HG03095 (cell line): ENCODE measurements around the gene PKMYT1.
A peak's percentile ranks its signal among the peaks of the same experiment; 100 is the strongest.

Experiments
- ATAC-seq: cut with Tn5 transposase; IDR thresholded peaks from one replicate; pipeline ENCODE4 v1.9.1; 2021; ENCODE audit warnings: moderate library complexity; ENCODE audit not compliant: unreplicated experiment

PKMYT1 gene

GRCh38 chr16:3019594-3020246, 39.5 kb upstream of the PKMYT1 start:
- ATAC-seq, result no peak

GRCh38 chr16:3017794-3018506, 37.7 kb upstream of the PKMYT1 start, which contains the start of gene CLDN6:
Gene CLDN6 (minus strand): TSS chr16:3018183. CDS start chr16:3016021, 2,162 bp downstream.
- no peak for ATAC-seq

GRCh38 chr16:3017344-3017743, 37.1 kb upstream of the PKMYT1 start:
- ATAC-seq, result no peak

GRCh38 chr16:3015865-3016521, 35.7 kb upstream of the PKMYT1 start:
- no peak for ATAC-seq

- ATAC-seq, result no peak
Measured at GRCh38 chr16:3014971-3015370, 34.7 kb upstream of the PKMYT1 start.

GRCh38 chr16:3013998-3014690, 33.9 kb upstream of the PKMYT1 start:
- ATAC-seq, result no peak

- no peak for ATAC-seq
Measured at GRCh38 chr16:3013491-3013951, 33.3 kb upstream of the PKMYT1 start.

- ATAC-seq, result no peak
Measured at GRCh38 chr16:3012828-3013420, 32.7 kb upstream of the PKMYT1 start, which contains the start of gene CLDN9. Gene CLDN9 (plus strand): TSS chr16:3012923. CDS start chr16:3013363, 440 bp downstream.

- ATAC-seq, result no peak
Measured at GRCh38 chr16:3012246-3012645, 32.0 kb upstream of the PKMYT1 start.

GRCh38 chr16:3010510-3010909, 30.3 kb upstream of the PKMYT1 start:
- ATAC-seq, result no peak

GRCh38 chr16:3009568-3010390, 29.5 kb upstream of the PKMYT1 start:
- no peak for ATAC-seq

- ATAC-seq, result no peak
Measured at GRCh38 chr16:3008690-3009037, 28.4 kb upstream of the PKMYT1 start.

GRCh38 chr16:3007957-3008689, 27.9 kb upstream of the PKMYT1 start:
- no peak for ATAC-seq

GRCh38 chr16:3007059-3007956, 27.1 kb upstream of the PKMYT1 start:
- no peak for ATAC-seq

GRCh38 chr16:3004781-3005284, 24.6 kb upstream of the PKMYT1 start:
- no peak for ATAC-seq

GRCh38 chr16:3004319-3004718, 24.1 kb upstream of the PKMYT1 start:
- no peak for ATAC-seq

GRCh38 chr16:3003582-3004270, 23.5 kb upstream of the PKMYT1 start:
- ATAC-seq, result peak; percentile 92

- ATAC-seq, result no peak
Measured at GRCh38 chr16:3001316-3001715, 21.1 kb upstream of the PKMYT1 start.
